IMR-90 (cell line): ENCODE measurements around the gene LIMS1. TPM values are rescaled to one million over a fixed set of nuclear protein-coding genes. Genes with fewer than 3 reads are reported as not detected.

Source experiments
- ATAC-seq: fragments of 200-7000 bp; cut with Tn5 transposase; 2 replicates; pipeline ENCODE4 v1.9.1; 2020; ENCODE audit warnings: low read depth, mild to moderate bottlenecking, moderate library complexity
- BruUV-seq: library from RNA; stranded (reverse); fragments of 400-500 nt; replicated peaks from 2 replicates; lab custom pipeline; 2021; lab: Mats Ljungman, UMichigan
- CTCF ChIA-PET: fragments of 300-600 bp; formaldehyde crosslinking; extraction: SDS; loops from one replicate; lab custom pipeline; 2021; ENCODE audit warnings: antibody characterized with exemption; lab: Yijun Ruan, JAX
- POLR2A ChIA-PET: fragments of 300-600 bp; sonication (Branson Sonifier 250); formaldehyde crosslinking; loops from one replicate; lab custom pipeline; 2022; ENCODE audit warnings: antibody characterized with exemption; ENCODE audit not compliant: unreplicated experiment; lab: Charles Lee
- DNase-seq: peaks from one replicate; pipeline ENCODE4 v3.0.0; 2013
- H2AFZ ChIP-seq: replicated peaks from 2 replicates; pipeline ENCODE3; 2013; ENCODE audit warnings: low read length, mild to moderate bottlenecking; ENCODE audit not compliant: poor library complexity
- H2AK5ac ChIP-seq: 2 replicates; pipeline ENCODE4 v1.6.1; 2013; ENCODE audit warnings: low read depth, low read length, inconsistent platforms
- H2AK9ac ChIP-seq: replicated peaks from 2 replicates; pipeline ENCODE3; 2013; ENCODE audit warnings: mild to moderate bottlenecking, low read depth, low read length, moderate library complexity; ENCODE audit not compliant: poor library complexity
- H2BK120ac ChIP-seq: 2 replicates; pipeline ENCODE4 v1.6.1; 2013; ENCODE audit warnings: low read depth, low read length, inconsistent platforms
- H2BK15ac ChIP-seq: 3 replicates; pipeline ENCODE4 v1.6.1; 2013; ENCODE audit warnings: low read depth, low read length, inconsistent platforms
- H2BK20ac ChIP-seq: 2 replicates; pipeline ENCODE4 v1.6.1; 2013; ENCODE audit warnings: low read depth, mild to moderate bottlenecking, inconsistent platforms, low read length, moderate library complexity
- H2BK5ac ChIP-seq: 2 replicates; pipeline ENCODE4 v1.6.1; 2013; ENCODE audit warnings: mild to moderate bottlenecking, low read depth, low read length, inconsistent platforms; ENCODE audit not compliant: poor library complexity, severe bottlenecking
- H3K14ac ChIP-seq: replicated peaks from 2 replicates; pipeline ENCODE4 v1.6.1; 2013; ENCODE audit warnings: low read depth, low read length, inconsistent platforms
- H3K18ac ChIP-seq: 2 replicates; pipeline ENCODE4 v1.6.1; 2013; ENCODE audit warnings: low read depth, low read length, control low read depth
- H3K23ac ChIP-seq: 2 replicates; pipeline ENCODE4 v1.6.1; 2013; ENCODE audit warnings: low read depth, low read length, inconsistent platforms
- H3K27ac ChIP-seq: 2 replicates; pipeline ENCODE4 v1.5.1; 2013; ENCODE audit warnings: mild to moderate bottlenecking, control low read depth, low read length; ENCODE audit not compliant: insufficient read depth
- H3K27me3 ChIP-seq: 2 replicates; pipeline ENCODE4 v1.6.1; 2013; ENCODE audit warnings: low read length; ENCODE audit not compliant: control insufficient read depth, insufficient read depth
- H3K36me3 ChIP-seq: 2 replicates; pipeline ENCODE4 v1.6.1; 2013; ENCODE audit warnings: low read length, mixed read lengths; ENCODE audit not compliant: control insufficient read depth, insufficient read depth
- H3K4ac ChIP-seq: 2 replicates; pipeline ENCODE4 v1.6.1; 2013; ENCODE audit warnings: low read depth, low read length, inconsistent platforms
- H3K4me1 ChIP-seq: 2 replicates; pipeline ENCODE4 v1.6.1; 2013; ENCODE audit warnings: low read length, mixed read lengths; ENCODE audit not compliant: control insufficient read depth, insufficient read depth
- H3K4me2 ChIP-seq: 2 replicates; pipeline ENCODE4 v1.6.1; 2013; ENCODE audit warnings: low read depth, mild to moderate bottlenecking, control low read depth, low read length, moderate library complexity
- H3K4me3 ChIP-seq: 2 replicates; pipeline ENCODE4 v1.5.1; 2013; ENCODE audit warnings: low read depth, mild to moderate bottlenecking, control low read depth, low read length, moderate library complexity; ENCODE audit not compliant: insufficient read depth
- H3K56ac ChIP-seq: 2 replicates; pipeline ENCODE4 v1.6.1; 2013; ENCODE audit warnings: low read length, inconsistent platforms; ENCODE audit not compliant: insufficient read depth; ENCODE audit errors: extremely low read depth
- H3K79me1 ChIP-seq, 2 experiments: 2 replicates each; pipeline ENCODE4 v1.6.1; 2013; ENCODE audit warnings: low read length in 2 of 2, inconsistent platforms in 1 of 2, low read depth in 1 of 2
- H3K9ac ChIP-seq: 2 replicates; pipeline ENCODE4 v1.6.1; 2013; ENCODE audit warnings: low read depth, low read length, control low read depth
- H3K9me1 ChIP-seq: 2 replicates; pipeline ENCODE4 v1.6.1; 2013; ENCODE audit warnings: low read length, inconsistent platforms; ENCODE audit not compliant: insufficient read depth
- H3K9me3 ChIP-seq: 2 replicates; pipeline ENCODE4 v1.6.1; 2013; ENCODE audit warnings: low read length; ENCODE audit not compliant: control insufficient read depth, insufficient read depth
- H4K20me1 ChIP-seq: 2 replicates; pipeline ENCODE4 v1.6.1; 2013; ENCODE audit warnings: low read length, inconsistent platforms; ENCODE audit not compliant: insufficient read depth
- H4K5ac ChIP-seq: 2 replicates; pipeline ENCODE4 v1.6.1; 2013; ENCODE audit warnings: mild to moderate bottlenecking, low read depth, low read length, control low read depth
- H4K8ac ChIP-seq, 2 experiments: 2 replicates each; pipeline ENCODE4 v1.6.1; 2013; ENCODE audit warnings: low read depth in 2 of 2, low read length in 2 of 2, control low read depth in 1 of 2, inconsistent platforms in 1 of 2
- H4K91ac ChIP-seq: 2 replicates; pipeline ENCODE4 v1.6.1; 2013; ENCODE audit warnings: low read depth, low read length, inconsistent platforms; ENCODE audit not compliant: insufficient read depth
- CEBPB ChIP-seq: IDR thresholded peaks from 2 replicates; pipeline ENCODE4 v1.6.1; 2012; ENCODE audit warnings: low read depth, low read length, improper control_type of control experiment
- ELK1 ChIP-seq: fragments of 150-350 bp; IDR thresholded peaks from 2 replicates; pipeline ENCODE4 v1.6.1; 2016; ENCODE audit warnings: low read depth, mild to moderate bottlenecking, low read length, moderate library complexity, borderline replicate concordance
- MAFK ChIP-seq: IDR thresholded peaks from 2 replicates; pipeline ENCODE4 v1.6.1; 2012; ENCODE audit warnings: low read depth, low read length, improper control_type of control experiment
- WGBS, 2 experiments: methylation state at CpG; one replicate each; pipeline versions ENCODE4 v1.1.5 to v1.1.7; 2013; ENCODE audit warnings: missing lambda C conversion rate in 2 of 2; ENCODE audit not compliant: insufficient read length in 1 of 2; ENCODE audit errors: extremely low coverage in 2 of 2; 5-methylcytosine and 5-hydroxymethylcytosine counted together
- dilution Hi-C: fragments of 300-500 bp; cut with HindIII; formaldehyde crosslinking; loops from one replicate; pipeline ENCODE4 v1.14.3; 2018; ENCODE audit warnings: low sequenced_read_pairs; ENCODE audit not compliant: unreplicated experiment
- in situ Hi-C: fragments of 300-500 bp; cut with MboI; formaldehyde crosslinking; loops from 3 replicates; pipeline ENCODE4 v1.14.3; 2019; ENCODE audit warnings: low sequenced_read_pairs, inconsistent platforms, mixed read lengths
- intact Hi-C: fragments of 100-400 bp; cut with micrococcal nuclease; formaldehyde crosslinking; loops from 2 replicates; pipeline ENCODE4 v1.10.0; 2022
- polyA plus RNA-seq, 3 experiments: library from polyadenylated mRNA; depleted of rRNA; stranded (reverse); fragments of >200 nt; gene quantifications; 2 replicates each; pipeline ENCODE4 v1.2.3, GENCODE V29; 2012; ENCODE audit warnings: low replicate concordance in 1 of 3
- total RNA-seq: library from RNA; depleted of rRNA; stranded (reverse); fragments of >200 nt; gene quantifications from 2 replicates; pipeline ENCODE4 v1.2.3, GENCODE V29; 2012

LIMS1 gene
- total and polyA plus RNA-seq, 2 of the 4 experiments (the other 2 are of a cell fraction) = 59.1 to 131 TPM

- CTCF ChIA-PET = no interaction called here
Observed at GRCh38 chr2:108562274-108562673, 28.0 kb downstream of the LIMS1 start.

More at GRCh38 chr2:108562274-108562673, 28.0 kb downstream of the LIMS1 start:
- Histone ChIP-seq H4K8ac (no peak overlapping the region), H3K9me1 (peaks cover 8% of the 10 kb centered on the region), H2BK120ac (no peak overlapping the region), H3K4me2 (no peak overlapping the region), H3K56ac (no peak overlapping the region), H3K4ac (no peak overlapping the region), H3K79me1 (peaks cover 29 to 79% of the 10 kb centered on the region in 2 experiments), H3K9me3 (no peaks in the 10 kb centered on the region; the same call in none of the 2 replicates), H2BK5ac (no peak overlapping the region), H2AK9ac (no peak overlapping the region), H2BK15ac (no peak overlapping the region), H2AFZ (no peak overlapping the region), H4K91ac (no peak overlapping the region), H3K9ac (no peak overlapping the region), H3K23ac (no peak overlapping the region), H4K20me1 (peaks cover 36% of the 10 kb centered on the region), H2BK20ac (no peak overlapping the region), H3K27ac (no peak overlapping the region), H3K18ac (no peak overlapping the region), H4K5ac (no peak overlapping the region), H3K36me3 (peaks cover 2% of the 10 kb centered on the region; the same call in 1 of the 2 replicates), H3K27me3 (no peaks in the 10 kb centered on the region), H3K4me3 (no peak overlapping the region), H3K4me1 (peaks cover 5% of the 10 kb centered on the region), H3K14ac (no peak overlapping the region), H2AK5ac (no peak overlapping the region)
- WGBS, 2 experiments = 100% methylated on average over 1 of the region's 2 CpGs; no CpG with 5 or more reads in 1 of the 2 experiments
- no TSS peak for BruUV-seq
- in situ Hi-C loops = no loop called here
- intact Hi-C loops = no loop called here
- dilution Hi-C loops = no loop called here
- no peak for ATAC-seq
- TF ChIP-seq ELK1 (no peak), CEBPB (no peak), MAFK (peak; percentile 35; the same call in 1 of the 2 replicates)
- no peak for DNase-seq
- POLR2A ChIA-PET = no interaction called here
